Endothelial cell of umbilical vein (primary cell): ENCODE data around the gene MYMX. TPM values are rescaled to one million over a fixed set of nuclear protein-coding genes. Genes with fewer than 3 reads are reported as not detected.

ENCODE experiments used
- BruUV-seq: library from RNA; stranded (reverse); fragments of 400-500 nt; replicated peaks from 2 replicates; lab custom pipeline; 2021; lab: Mats Ljungman, UMichigan
- CTCF ChIA-PET: fragments of 300-600, 350-600 bp; sonication (Branson Sonifier 250); formaldehyde crosslinking; loops from one replicate; lab custom pipeline; 2021; ENCODE audit warnings: antibody characterized with exemption, inconsistent platforms; lab: Charles Lee
- POLR2A ChIA-PET: fragments of 300-600, 350-600 bp; sonication (Branson Sonifier 250); formaldehyde crosslinking; loops from one replicate; lab custom pipeline; 2021; ENCODE audit warnings: antibody characterized with exemption, inconsistent platforms; lab: Charles Lee
- DNase-seq: peaks from one replicate; pipeline ENCODE4 v3.0.0-alpha.2; 2011; ENCODE audit warnings: low read depth, low spot score
- FAIRE-seq: peaks from 2 replicates; lab custom pipeline; 2011; peaks lifted over from hg19 to GRCh38; lab: Jason Lieb, UNC
- H2AFZ ChIP-seq: 2 replicates; pipeline ENCODE4 v1.6.0; 2012; ENCODE audit warnings: low read depth, low read length, control low read depth, inconsistent platforms
- H3K27ac ChIP-seq: 2 replicates; pipeline ENCODE4 v1.5.1; 2011; ENCODE audit warnings: low read depth, mild to moderate bottlenecking, control low read depth, low read length, moderate library complexity; ENCODE audit not compliant: insufficient read depth
- H3K27me3 ChIP-seq, 2 experiments: 2 replicates each; pipeline versions ENCODE4 v1.6.0 to v1.6.1; 2011; ENCODE audit warnings: low read length in 2 of 2, mixed read lengths in 1 of 2; ENCODE audit not compliant: control insufficient read depth in 2 of 2, insufficient read depth in 2 of 2
- H3K36me3 ChIP-seq, 2 experiments: 2 replicates in 1 of 2; 3 replicates in 1 of 2; pipeline ENCODE4 v1.5.1; 2011; ENCODE audit warnings: low read length in 2 of 2, mild to moderate bottlenecking in 1 of 2, moderate library complexity in 1 of 2; ENCODE audit not compliant: control insufficient read depth in 2 of 2, insufficient read depth in 2 of 2; ENCODE audit errors: extremely low read depth in 1 of 2
- H3K4me1 ChIP-seq: 3 replicates; pipeline ENCODE4 v1.5.1; 2011; ENCODE audit warnings: mild to moderate bottlenecking, low read length; ENCODE audit not compliant: control insufficient read depth, insufficient read depth; ENCODE audit errors: extremely low read depth
- H3K4me2 ChIP-seq: 2 replicates; pipeline ENCODE4 v1.6.1; 2011; ENCODE audit warnings: low read length, control low read depth, mixed read lengths; ENCODE audit not compliant: insufficient read depth
- H3K4me3 ChIP-seq, 3 experiments: fragments of 200-600 bp in 1 of 3; sonication (generic), shearing (Covaris generic) in 1 of 3; replicated peaks in 1 of 3; 2 replicates each; pipeline ENCODE4 v1.5.1; 2011 to 2016; ENCODE audit warnings: control low read depth in 3 of 3, low read length in 3 of 3, mild to moderate bottlenecking in 2 of 3, inconsistent platforms in 1 of 3, low read depth in 1 of 3, moderate library complexity in 1 of 3; ENCODE audit not compliant: insufficient read depth in 1 of 3
- H3K79me2 ChIP-seq: 2 replicates; pipeline ENCODE4 v1.6.0; 2012; ENCODE audit warnings: low read length, inconsistent platforms; ENCODE audit not compliant: control insufficient read depth, insufficient read depth
- H3K9ac ChIP-seq: replicated peaks from 2 replicates; pipeline ENCODE3; 2011; ENCODE audit warnings: low read length, control low read depth; ENCODE audit not compliant: insufficient read depth; ENCODE audit errors: extremely low read depth
- H3K9me1 ChIP-seq: replicated peaks from 3 replicates; pipeline ENCODE4 v1.6.0; 2011; ENCODE audit warnings: mild to moderate bottlenecking, low read length; ENCODE audit not compliant: control insufficient read depth, insufficient read depth; ENCODE audit errors: extremely low read depth
- H3K9me3 ChIP-seq: replicated peaks from 2 replicates; pipeline ENCODE4 v1.5.1; 2012; ENCODE audit warnings: low read length, inconsistent platforms; ENCODE audit not compliant: control insufficient read depth, insufficient read depth
- H4K20me1 ChIP-seq: replicated peaks from 2 replicates; pipeline ENCODE3; 2011; ENCODE audit warnings: mild to moderate bottlenecking, low read length; ENCODE audit not compliant: control insufficient read depth, insufficient read depth; ENCODE audit errors: extremely low read depth
- CTCF ChIP-seq, 2 donors: IDR thresholded peaks; 1 replicate in 1 of 2; 2 replicates in 1 of 2; pipeline ENCODE4 v1.5.1; 2011; ENCODE audit warnings: low read length in 2 of 2, mild to moderate bottlenecking in 2 of 2, moderate library complexity in 2 of 2, control low read depth in 1 of 2, inconsistent platforms in 1 of 2, low read depth in 1 of 2; ENCODE audit not compliant: insufficient read depth in 1 of 2; ENCODE audit errors: extremely low read depth in 1 of 2
- FOS ChIP-seq: IDR thresholded peaks from 2 replicates; pipeline ENCODE4 v1.6.1; 2011; ENCODE audit warnings: mild to moderate bottlenecking, low read length, moderate library complexity, borderline replicate concordance; ENCODE audit not compliant: insufficient read depth
- MAX ChIP-seq: IDR thresholded peaks from 2 replicates; pipeline ENCODE4 v1.6.1; 2011; ENCODE audit not compliant: insufficient read depth, insufficient read length
- POLR2A ChIP-seq: IDR thresholded peaks from 2 replicates; pipeline ENCODE4 v1.6.1; 2012; ENCODE audit warnings: low read depth, mild to moderate bottlenecking, control low read depth, low read length
- POLR2AphosphoS5 ChIP-seq: IDR thresholded peaks from 2 replicates; pipeline ENCODE4 v1.6.1; 2012; ENCODE audit warnings: low read depth, mild to moderate bottlenecking, control low read depth, low read length, moderate library complexity; ENCODE audit not compliant: insufficient read depth
- dilution Hi-C: fragments of 300-500 bp; cut with MboI; formaldehyde crosslinking; loops from one replicate; pipeline ENCODE4 v1.15.0; 2019; ENCODE audit warnings: low sequenced_read_pairs; ENCODE audit not compliant: extremely low pct_ligation_motif_present
- intact Hi-C: fragments of 100-400 bp; cut with micrococcal nuclease; formaldehyde crosslinking; loops from one replicate; pipeline ENCODE4 v1.10.0; 2022
- polyA plus RNA-seq, 4 experiments: library from polyadenylated mRNA; depleted of rRNA in 3 of 4; stranded (reverse) in 3 of 4; unstranded in 1 of 4; fragments of >200 nt; gene quantifications; 2 replicates each; pipeline versions ENCODE4 v1.2.1 to v1.2.3, GENCODE V29; 2011 to 2012; ENCODE audit warnings: missing spikeins in 1 of 4
- total RNA-seq: library from RNA; stranded (reverse); gene quantifications from 2 replicates; pipeline ENCODE4 v1.2.3, GENCODE V29; 2021

The MYMX gene
- total and polyA plus RNA-seq, 2 donors (not counting 3 experiments of a cell fraction or from before 2014, with no cell fraction given), result 0.18 TPM; not detected in 1

GRCh38 chr6:44265007-44265721 lies 48.4 kb downstream of the MYMX start, which contains the start of gene NFKBIE:
NFKBIE (minus strand) TSS chr6:44265551; CDS start chr6:44265346, 205 bp downstream.
- POLR2A ChIA-PET, result interaction anchor here (1.5 kb wide), 1 partner anchor 18 kb away, joined by 5 read pairs; the partner anchor contains the start of gene HSP90AB1
- intact Hi-C loops, result loop anchor here (1.0 to 2.0 kb wide), 2 partner anchors 28 to 122 kb away; partner anchors contain the start of gene CDC5L

More at GRCh38 chr6:44265007-44265721, 48.4 kb downstream of the MYMX start, which contains the start of gene NFKBIE:
- peak within 1 kb of the TSS; percentile 68 for H3K9ac ChIP-seq
- peak within 1 kb of the TSS; percentile 37 to 78 (median 63) for H3K4me3 ChIP-seq
- H3K9me1 ChIP-seq, result no peaks in the 10 kb centered on the region
- CTCF ChIA-PET, result interaction anchor here (0.8 to 6.2 kb wide), 7 partner anchors 18 to 169 kb away, joined by 4 to 154 read pairs (median 4); partner anchors contain the start of gene HSP90AB1
- dilution Hi-C loops, result no loop called here
- peaks cover 3 to 6% of the 10 kb centered on the region in 2 experiments for H3K36me3 ChIP-seq
- BruUV-seq, result TSS peak; percentile 61
- peaks cover 26% of the 10 kb centered on the region for H3K79me2 ChIP-seq
- no peaks in the 10 kb centered on the region for H3K9me3 ChIP-seq
- H2AFZ ChIP-seq, result peak within 1 kb of the TSS; percentile 55
- H4K20me1 ChIP-seq, result no peaks in the 10 kb centered on the region
- H3K27me3 ChIP-seq, result peaks cover 11 to 19% of the 10 kb centered on the region in 2 experiments
- DNase-seq (peak; percentile 92), FAIRE-seq (peak; percentile 85)
- H3K4me2 ChIP-seq, result peak within 1 kb of the TSS; percentile 88
- H3K4me1 ChIP-seq, result peaks cover 36% of the 10 kb centered on the region
- TF ChIP-seq POLR2AphosphoS5 (peak; percentile 95), FOS (no peak), POLR2A (peak; percentile 92), CTCF (IDR thresholded peaks at IDR 0.05; ENCODE audit: extremely low read depth in 1 of 2, insufficient read depth in 1 of 2, low read depth in 1 of 2, low read length in 2 of 2) (peak; percentile 26 to 46), MAX (peak; percentile 29)
- H3K27ac ChIP-seq, result peak within 1 kb of the TSS; percentile 76
